Effector CD8-positive, alpha-beta T cell (primary cell): ENCODE measurements around the gene C3orf22.

ENCODE experiments used
- DNase-seq: peaks from one replicate; lab custom pipeline; 2025; lab: John Stamatoyannopoulos, UW

The C3orf22 gene

DNA sequence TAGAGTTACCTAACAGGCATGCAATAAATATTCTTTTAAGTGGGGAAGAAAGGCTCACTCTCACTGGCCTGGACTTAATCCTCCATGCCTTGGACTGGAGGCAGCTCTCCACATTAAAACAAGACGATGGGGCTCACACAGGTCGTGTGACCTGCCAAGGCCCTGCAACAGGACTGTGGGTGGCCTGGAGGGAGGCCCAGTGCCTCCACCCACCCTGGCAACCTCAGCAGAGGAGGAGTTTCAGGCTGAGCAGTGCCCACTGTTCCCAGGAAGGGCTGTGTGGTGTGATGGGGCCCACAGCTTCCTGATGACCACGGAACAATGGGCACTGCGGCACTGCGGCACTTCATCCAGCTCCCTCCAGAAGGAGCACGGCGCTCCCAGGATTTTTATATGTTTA lies 46.7 kb downstream of the C3orf22 start:
- no peak for DNase-seq

DNA sequence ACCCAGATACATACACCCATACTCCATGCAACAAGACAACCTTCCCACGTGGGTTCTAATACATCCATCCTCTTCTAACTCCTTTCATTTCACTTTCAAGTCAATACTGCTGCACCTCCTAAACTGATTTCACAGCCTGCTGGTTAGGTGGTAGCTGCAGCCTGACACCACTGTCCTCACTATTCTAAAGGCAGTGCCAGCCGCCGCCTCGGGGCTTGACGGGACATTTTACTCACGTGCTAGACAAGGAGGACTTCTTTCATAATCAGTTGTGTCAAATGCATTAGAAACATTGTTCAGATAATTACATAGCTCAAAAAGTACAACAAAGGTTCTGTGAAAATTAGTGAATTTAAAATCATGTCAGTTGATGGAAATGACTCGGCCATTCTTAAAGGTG lies 47.4 kb downstream of the C3orf22 start:
- DNase-seq = no peak

DNA sequence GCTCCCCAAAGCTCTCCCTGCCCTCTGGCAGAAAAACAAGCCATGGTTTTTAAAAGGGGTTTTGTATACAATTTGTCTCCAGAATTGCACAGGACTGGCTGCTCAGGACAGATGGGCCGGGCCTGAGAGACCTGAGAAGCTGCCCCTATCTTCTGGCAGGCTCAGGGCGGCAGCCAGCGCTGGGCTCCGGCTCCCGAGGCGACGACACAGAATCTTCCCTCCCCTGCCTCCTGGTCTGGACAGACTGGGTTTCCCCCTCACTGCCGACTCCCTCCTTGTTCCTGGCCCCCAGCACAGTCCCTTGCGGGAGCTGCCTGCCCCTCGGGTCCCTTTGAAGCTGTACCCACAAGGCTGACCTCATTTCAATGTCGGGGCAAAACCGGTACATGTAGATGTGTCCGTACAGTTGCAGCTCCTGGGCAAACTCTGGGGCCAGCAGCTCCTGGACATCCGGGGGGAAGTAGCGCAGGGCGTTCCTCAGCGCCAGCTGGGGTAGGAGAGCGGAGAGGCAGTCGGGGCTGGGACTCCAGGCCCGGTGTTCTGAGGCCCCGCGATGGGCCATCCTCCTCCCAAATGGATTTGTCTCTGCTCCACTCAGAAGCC lies 48.3 kb downstream of the C3orf22 start:
- no peak for DNase-seq

DNA sequence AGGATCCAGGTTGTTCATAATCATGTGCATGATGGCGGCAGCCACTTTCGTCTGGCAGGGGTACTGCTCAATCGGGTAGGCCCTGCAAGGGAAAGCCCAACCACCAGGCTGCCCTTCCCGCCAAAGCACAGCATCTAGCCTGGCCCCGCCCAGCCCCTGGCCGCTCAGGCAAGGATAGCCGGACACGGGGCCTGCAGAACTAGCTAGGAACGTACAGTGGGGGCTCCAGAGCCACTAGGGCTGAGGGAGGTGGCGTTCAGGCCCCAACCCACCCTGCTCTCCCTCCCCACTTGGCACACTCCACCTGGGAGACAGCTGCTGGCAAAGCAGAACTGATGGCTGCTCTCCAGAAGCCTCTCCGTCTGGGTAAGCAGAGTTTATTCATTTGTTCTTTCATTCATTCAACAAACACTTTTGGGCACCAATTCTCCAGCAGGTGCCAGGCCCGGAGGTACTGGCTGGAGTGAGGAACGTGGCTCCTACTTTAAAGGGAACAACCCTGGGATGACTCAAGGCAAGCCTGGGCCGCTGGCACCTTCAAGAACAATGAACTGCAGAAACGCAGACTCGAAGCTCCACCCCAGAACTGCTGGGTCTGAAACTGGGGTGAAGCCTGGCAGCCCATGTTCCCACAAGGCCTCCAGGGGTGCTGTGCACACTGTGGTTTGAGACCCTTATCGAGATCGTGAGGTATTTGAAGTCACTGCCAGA lies 49.0 kb downstream of the C3orf22 start:
- no peak for DNase-seq

DNA sequence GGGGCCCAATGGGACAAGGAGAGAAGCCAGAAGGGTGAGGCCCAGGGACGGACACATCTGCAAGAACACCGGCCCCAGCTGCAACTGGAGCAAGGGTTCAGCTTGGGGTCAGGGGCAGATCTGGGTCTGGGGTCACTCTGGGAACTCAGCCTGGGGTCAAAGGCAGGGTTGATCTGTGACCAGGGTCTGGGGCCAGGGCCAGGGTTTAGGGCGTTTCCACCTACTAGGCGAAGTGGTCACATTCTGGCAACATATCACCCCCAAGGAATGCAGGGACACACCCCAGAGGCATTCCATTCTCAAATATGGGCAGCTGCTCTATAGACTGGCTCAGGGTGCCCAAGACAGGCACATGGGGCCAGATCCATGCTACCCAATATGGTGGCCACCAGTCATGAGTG lies 50.2 kb downstream of the C3orf22 start:
- no peak for DNase-seq

DNA sequence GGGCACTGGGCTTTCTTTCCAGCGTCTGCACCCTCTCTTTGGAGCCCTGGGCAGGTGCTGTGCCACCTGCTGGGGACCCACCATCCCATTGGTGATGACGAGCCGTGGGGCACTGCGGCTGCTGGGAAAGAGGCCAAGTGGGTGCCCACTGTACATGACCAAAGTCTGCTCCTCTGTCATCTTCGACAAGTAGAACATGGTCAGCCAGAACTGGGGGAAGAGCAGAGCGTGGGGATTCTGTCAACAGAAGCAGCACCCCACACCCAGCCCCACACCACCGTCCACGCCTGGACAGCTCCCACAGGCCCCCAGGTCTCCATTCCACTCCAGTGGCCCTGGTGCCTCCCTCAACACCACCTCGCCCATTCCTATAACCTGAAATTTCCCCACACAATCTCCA lies 50.8 kb downstream of the C3orf22 start:
- no peak for DNase-seq

DNA sequence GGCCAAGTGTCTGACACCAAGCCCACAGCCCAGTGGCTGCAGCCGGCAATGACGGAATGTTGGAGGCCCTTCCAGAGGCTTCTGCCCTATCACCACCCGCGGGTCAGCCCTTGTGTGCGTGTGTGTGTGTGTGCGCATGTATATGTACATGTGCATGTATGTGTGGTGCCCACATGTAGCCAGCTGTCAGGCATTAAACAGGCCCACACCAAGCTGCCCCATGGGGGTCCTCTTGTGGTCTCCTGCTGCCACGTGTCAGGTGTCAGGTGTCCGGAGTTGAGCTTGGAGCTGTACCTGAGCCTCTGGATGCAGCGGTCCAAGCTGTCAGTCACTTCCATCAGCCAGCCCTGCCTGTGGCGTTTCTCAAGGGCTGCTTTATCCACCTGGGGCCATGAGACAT lies 55.0 kb downstream of the C3orf22 start:
- DNase-seq = no peak

DNA sequence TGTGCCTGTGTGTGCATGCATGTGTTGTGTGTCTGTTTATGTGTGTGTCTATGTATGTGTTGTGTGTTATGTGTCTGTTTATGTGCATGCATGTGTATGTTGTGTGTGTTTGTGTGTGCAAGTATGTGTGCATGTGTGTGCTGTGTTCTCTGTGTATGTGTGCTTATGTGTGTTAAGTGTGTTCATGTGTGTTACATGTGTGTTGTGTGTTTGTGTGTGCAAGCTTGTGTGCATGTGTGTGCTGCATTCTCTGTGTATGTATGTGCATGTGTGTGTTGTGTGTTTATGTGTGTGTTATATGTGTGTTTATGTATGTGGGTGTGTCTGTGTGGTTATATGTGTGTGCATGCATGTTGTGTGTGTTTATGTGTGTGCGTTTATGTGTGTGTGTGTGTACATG lies 56.1 kb downstream of the C3orf22 start:
- no peak for DNase-seq

DNA sequence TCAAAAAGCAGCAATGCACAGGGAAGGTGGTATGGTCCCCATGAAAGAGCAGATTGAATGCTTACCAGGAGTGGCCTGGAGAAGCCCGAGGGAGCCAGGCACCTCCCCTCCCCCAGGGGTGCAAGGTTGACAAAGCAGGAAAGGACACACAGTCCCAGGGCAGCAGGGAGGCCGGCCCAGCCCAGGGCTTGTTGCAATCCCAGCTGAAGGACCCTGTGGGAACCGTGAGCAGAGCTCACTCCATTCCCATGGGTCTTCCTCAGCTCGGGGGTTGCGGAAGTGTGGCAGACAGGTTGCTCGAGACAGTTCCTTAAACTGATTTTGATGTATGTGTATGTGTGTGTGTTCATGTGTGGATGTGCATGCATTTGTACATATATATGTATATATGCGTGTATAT lies 57.0 kb downstream of the C3orf22 start:
- DNase-seq = no peak

DNA sequence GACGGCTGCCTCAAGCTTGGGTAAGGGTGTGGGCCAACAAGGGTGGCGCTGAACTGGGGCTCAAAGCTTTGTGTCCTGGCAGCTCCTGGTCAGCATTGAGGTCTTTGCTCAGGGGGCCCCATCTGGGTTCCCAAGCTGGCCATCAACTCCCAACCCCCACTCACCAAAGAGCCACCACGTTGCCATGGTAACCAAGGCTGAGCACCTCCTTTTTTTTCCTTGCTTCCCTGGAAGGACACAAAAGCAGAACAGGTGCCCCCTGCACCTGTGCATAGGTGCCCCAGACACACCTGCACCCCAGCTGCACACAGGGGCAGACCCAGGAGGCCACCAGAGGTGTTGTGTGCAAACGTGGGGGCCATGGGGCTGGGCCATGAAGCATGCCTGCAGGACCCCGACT lies 57.7 kb downstream of the C3orf22 start:
- no peak for DNase-seq

DNA sequence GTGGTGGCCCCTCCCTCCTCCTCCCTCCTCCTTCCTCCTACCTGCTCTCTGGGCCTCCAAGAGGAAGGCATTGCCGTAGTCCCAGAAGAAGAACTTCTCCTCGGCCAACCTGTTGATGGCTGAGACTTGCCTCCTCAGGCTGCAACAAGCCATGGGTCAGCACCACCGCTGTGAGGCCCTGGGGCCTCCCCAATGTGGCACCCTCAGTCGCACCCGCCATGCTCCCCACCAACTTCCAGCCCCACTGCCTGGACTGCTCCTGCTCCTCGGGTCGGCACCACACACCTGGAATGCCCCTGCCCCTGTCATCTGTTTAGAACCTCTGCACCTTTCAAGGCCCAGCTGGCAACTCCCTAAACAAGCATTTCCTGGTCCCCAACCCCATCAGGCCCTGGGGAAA lies 58.7 kb downstream of the C3orf22 start:
- no peak for DNase-seq
